H9 (cell line): ENCODE measurements around the gene CELF5. TPM values are rescaled to one million over a fixed set of nuclear protein-coding genes. Genes with fewer than 3 reads are reported as not detected.

Experiments
- DNase-seq: peaks from one replicate; pipeline ENCODE4 v3.0.0-alpha.2; 2017
- H2AFZ ChIP-seq: one replicate; pipeline ENCODE4 v1.6.1; 2013; ENCODE audit warnings: mild to moderate bottlenecking, low read length, control low read depth, moderate library complexity
- H2AK5ac ChIP-seq: 2 replicates; pipeline ENCODE4 v1.6.1; 2013; ENCODE audit warnings: low read length, control low read depth, mixed read lengths; ENCODE audit not compliant: insufficient read length
- H2BK120ac ChIP-seq: one replicate; pipeline ENCODE4 v1.6.1; 2013; ENCODE audit warnings: low read depth, mild to moderate bottlenecking, low read length, control low read depth, inconsistent platforms; ENCODE audit not compliant: poor library complexity, severe bottlenecking
- H2BK12ac ChIP-seq: 2 replicates; pipeline ENCODE4 v1.6.1; 2013; ENCODE audit warnings: low read length, control low read depth, mixed read lengths, low read depth; ENCODE audit not compliant: insufficient read length
- H2BK15ac ChIP-seq: 2 replicates; pipeline ENCODE4 v1.6.1; 2013; ENCODE audit warnings: low read depth, low read length, control low read depth
- H2BK20ac ChIP-seq: one replicate; pipeline ENCODE4 v1.6.1; 2013; ENCODE audit warnings: low read depth, mild to moderate bottlenecking, low read length, control low read depth, inconsistent platforms; ENCODE audit not compliant: poor library complexity, severe bottlenecking
- H2BK5ac ChIP-seq: 2 replicates; pipeline ENCODE4 v1.6.1; 2013; ENCODE audit warnings: low read length, control low read depth, mixed read lengths; ENCODE audit not compliant: insufficient read length
- H3K14ac ChIP-seq: 2 replicates; pipeline ENCODE4 v1.6.1; 2013; ENCODE audit warnings: low read length, control low read depth; ENCODE audit not compliant: insufficient read depth
- H3K18ac ChIP-seq: 2 replicates; pipeline ENCODE4 v1.6.1; 2013; ENCODE audit warnings: low read depth, mild to moderate bottlenecking, mixed read lengths, low read length, control low read depth; ENCODE audit not compliant: insufficient read length
- H3K23ac ChIP-seq: 2 replicates; pipeline ENCODE4 v1.6.1; 2013; ENCODE audit warnings: low read length, control low read depth, mixed read lengths, low read depth; ENCODE audit not compliant: insufficient read length
- H3K23me2 ChIP-seq: 2 replicates; pipeline ENCODE4 v1.6.1; 2013; ENCODE audit warnings: low read depth, mild to moderate bottlenecking, mixed read lengths, low read length, control low read depth; ENCODE audit not compliant: insufficient read length, poor library complexity, severe bottlenecking
- H3K27ac ChIP-seq: 2 replicates; pipeline ENCODE4 v1.5.1; 2013; ENCODE audit warnings: low read length, control low read depth, mixed read lengths, low read depth; ENCODE audit not compliant: insufficient read length
- H3K27me3 ChIP-seq: 2 replicates; pipeline ENCODE4 v1.6.1; 2013; ENCODE audit warnings: low read length, control low read depth, inconsistent platforms; ENCODE audit not compliant: insufficient read depth
- H3K4ac ChIP-seq: 2 replicates; pipeline ENCODE4 v1.6.1; 2013; ENCODE audit warnings: low read depth, mild to moderate bottlenecking, control low read depth, inconsistent platforms, low read length, moderate library complexity
- H3K4me1 ChIP-seq: 2 replicates; pipeline ENCODE4 v1.6.1; 2013; ENCODE audit warnings: low read length, control low read depth, inconsistent platforms; ENCODE audit not compliant: insufficient read depth
- H3K4me2 ChIP-seq: 2 replicates; pipeline ENCODE4 v1.6.1; 2013; ENCODE audit warnings: low read length, control low read depth, mixed read lengths; ENCODE audit not compliant: insufficient read length, insufficient read depth
- H3K56ac ChIP-seq: 2 replicates; pipeline ENCODE4 v1.6.1; 2013; ENCODE audit warnings: low read depth, mild to moderate bottlenecking, mixed read lengths, low read length, control low read depth; ENCODE audit not compliant: insufficient read length
- H3K79me1 ChIP-seq: 2 replicates; pipeline ENCODE4 v1.6.1; 2013; ENCODE audit warnings: low read depth, mild to moderate bottlenecking, moderate library complexity, low read length, control low read depth, inconsistent platforms; ENCODE audit not compliant: insufficient read depth, poor library complexity, severe bottlenecking
- H3K79me2 ChIP-seq: 2 replicates; pipeline ENCODE4 v1.6.1; 2013; ENCODE audit warnings: low read length, control low read depth, inconsistent platforms; ENCODE audit not compliant: insufficient read depth
- H3K9ac ChIP-seq: 2 replicates; pipeline ENCODE4 v1.6.1; 2013; ENCODE audit warnings: low read length, control low read depth, mixed read lengths; ENCODE audit not compliant: insufficient read length; ENCODE audit errors: extremely low read depth
- H3K9me3 ChIP-seq: one replicate; pipeline ENCODE4 v1.6.1; 2013; ENCODE audit warnings: low read depth, low read length, inconsistent platforms; ENCODE audit not compliant: control insufficient read depth
- H3T11ph ChIP-seq: one replicate; pipeline ENCODE4 v1.6.1; 2013; ENCODE audit warnings: mild to moderate bottlenecking, low read length, control low read depth, inconsistent platforms
- H4K20me1 ChIP-seq: one replicate; pipeline ENCODE4 v1.6.1; 2013; ENCODE audit not compliant: control insufficient read depth, insufficient read length, insufficient read depth
- H4K5ac ChIP-seq: 2 replicates; pipeline ENCODE4 v1.6.1; 2013; ENCODE audit warnings: low read depth, mild to moderate bottlenecking, mixed read lengths, low read length, control low read depth; ENCODE audit not compliant: insufficient read length
- H4K8ac ChIP-seq: replicated peaks from 2 replicates; pipeline ENCODE4 v1.6.1; 2013; ENCODE audit warnings: low read length, control low read depth, mixed read lengths, low read depth; ENCODE audit not compliant: insufficient read length
- H4K91ac ChIP-seq: 2 replicates; pipeline ENCODE4 v1.6.1; 2013; ENCODE audit warnings: low read depth, mild to moderate bottlenecking, moderate library complexity, mixed read lengths, low read length, control low read depth; ENCODE audit not compliant: insufficient read length
- H3K27ac Mint-ChIP-seq, 3 experiments: 2 replicates in 2 of 3; 3 replicates in 1 of 3; pipeline ENCODE4 v1.8.0; 2020 to 2021; ENCODE audit warnings: mixed read lengths in 3 of 3, mild to moderate bottlenecking in 1 of 3, moderate library complexity in 1 of 3
- H3K27me3 Mint-ChIP-seq: 2 replicates; pipeline ENCODE4 v1.8.0; 2021; ENCODE audit warnings: low read depth, mild to moderate bottlenecking, moderate library complexity, mixed read lengths
- H3K36me3 Mint-ChIP-seq, 3 experiments: 2 replicates in 2 of 3; 3 replicates in 1 of 3; pipeline ENCODE4 v1.8.0; 2020 to 2021; ENCODE audit warnings: low read depth in 3 of 3, mixed read lengths in 3 of 3; ENCODE audit not compliant: insufficient read depth in 1 of 3
- H3K4me1 Mint-ChIP-seq, 2 experiments: 2 replicates each; pipeline ENCODE4 v1.8.0; 2020; ENCODE audit warnings: mixed read lengths in 2 of 2
- H3K4me3 Mint-ChIP-seq, 2 experiments: 2 replicates in 1 of 2; 3 replicates in 1 of 2; pipeline ENCODE4 v1.8.0; 2020 to 2021; ENCODE audit warnings: mild to moderate bottlenecking in 2 of 2, mixed read lengths in 2 of 2, moderate library complexity in 1 of 2
- H3K9me3 Mint-ChIP-seq, 2 experiments: 2 replicates in 1 of 2; 3 replicates in 1 of 2; pipeline ENCODE4 v1.8.0; 2020; ENCODE audit warnings: mild to moderate bottlenecking in 2 of 2, mixed read lengths in 2 of 2, moderate library complexity in 1 of 2
- WGBS: extraction: QIAGEN DNeasy Blood & Tissue Kit; methylation state at CpG from one replicate; pipeline ENCODE4 v1.1.7; 2013; ENCODE audit warnings: missing lambda C conversion rate, low lambda C conversion rate, mixed read lengths; ENCODE audit not compliant: insufficient read length; ENCODE audit errors: extremely low coverage; 5-methylcytosine and 5-hydroxymethylcytosine counted together
- total RNA-seq: library from RNA; stranded (reverse); gene quantifications from 2 replicates; pipeline ENCODE4 v1.2.1, GENCODE V29; 2021
- TF ChIP-seq, protein P1 (sequence below): fragments of 200-600 bp; sonication (generic); conservative IDR thresholded peaks from 3 replicates; pipeline ENCODE4 v1.8.0; 2021; ENCODE audit warnings: antibody characterized with exemption, mild to moderate bottlenecking

The CELF5 gene
- total RNA-seq, 1 experiment from 2014 or later, result 4.8 TPM

DNA sequence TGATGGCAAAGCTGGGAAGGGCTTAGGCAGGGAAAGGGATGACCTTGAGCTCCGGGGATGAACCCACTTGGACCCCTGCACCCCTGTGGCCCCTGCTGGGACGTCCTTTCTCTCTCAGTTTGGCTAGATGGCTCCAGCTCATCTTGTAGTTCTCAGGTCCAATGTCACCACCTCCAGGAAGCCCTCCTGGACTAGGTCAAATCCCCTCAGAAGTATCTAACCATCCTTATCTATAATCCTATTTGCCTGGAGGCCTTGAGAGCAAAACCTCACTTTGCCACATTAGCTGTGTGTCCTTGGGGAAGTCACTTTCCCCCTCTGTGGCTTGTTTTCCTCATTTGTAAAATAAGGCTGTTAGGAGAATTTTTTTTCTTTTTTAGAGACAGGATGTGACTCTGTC lies 99.2 kb downstream of the CELF5 start:
- no peak overlapping the region for H3K4me2 ChIP-seq
- Mint-ChIP-seq H3K27ac (no peak overlapping the region; a peak in 1 of 7 replicates), H3K36me3 (no peaks in the 10 kb centered on the region), H3K4me3 (no peak overlapping the region), H3K4me1 (no peaks in the 10 kb centered on the region), H3K27me3 (peaks cover 48% of the 10 kb centered on the region), H3K9me3 (no peaks in the 10 kb centered on the region; a peak in 2 of 5 replicates)
- no peaks in the 10 kb centered on the region for H3K9me3 ChIP-seq
- no peak overlapping the region for H2BK12ac ChIP-seq
- no CpG with 5 or more reads among the region's 2 CpGs for WGBS
- no peak overlapping the region for H3K18ac ChIP-seq
- no peaks in the 10 kb centered on the region for H3K79me1 ChIP-seq
- H4K8ac ChIP-seq, result no peak overlapping the region
- no peak overlapping the region for H3K9ac ChIP-seq
- no peak for DNase-seq
- no peak overlapping the region for H2BK5ac ChIP-seq
- no peaks in the 10 kb centered on the region for H4K20me1 ChIP-seq
- no peak overlapping the region for H2AFZ ChIP-seq
- no peak overlapping the region for H2BK20ac ChIP-seq
- TF ChIP-seq, protein P1, sequence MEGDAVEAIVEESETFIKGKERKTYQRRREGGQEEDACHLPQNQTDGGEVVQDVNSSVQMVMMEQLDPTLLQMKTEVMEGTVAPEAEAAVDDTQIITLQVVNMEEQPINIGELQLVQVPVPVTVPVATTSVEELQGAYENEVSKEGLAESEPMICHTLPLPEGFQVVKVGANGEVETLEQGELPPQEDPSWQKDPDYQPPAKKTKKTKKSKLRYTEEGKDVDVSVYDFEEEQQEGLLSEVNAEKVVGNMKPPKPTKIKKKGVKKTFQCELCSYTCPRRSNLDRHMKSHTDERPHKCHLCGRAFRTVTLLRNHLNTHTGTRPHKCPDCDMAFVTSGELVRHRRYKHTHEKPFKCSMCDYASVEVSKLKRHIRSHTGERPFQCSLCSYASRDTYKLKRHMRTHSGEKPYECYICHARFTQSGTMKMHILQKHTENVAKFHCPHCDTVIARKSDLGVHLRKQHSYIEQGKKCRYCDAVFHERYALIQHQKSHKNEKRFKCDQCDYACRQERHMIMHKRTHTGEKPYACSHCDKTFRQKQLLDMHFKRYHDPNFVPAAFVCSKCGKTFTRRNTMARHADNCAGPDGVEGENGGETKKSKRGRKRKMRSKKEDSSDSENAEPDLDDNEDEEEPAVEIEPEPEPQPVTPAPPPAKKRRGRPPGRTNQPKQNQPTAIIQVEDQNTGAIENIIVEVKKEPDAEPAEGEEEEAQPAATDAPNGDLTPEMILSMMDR, result no peak
- no peak overlapping the region for H3T11ph ChIP-seq
- H2AK5ac ChIP-seq, result no peak overlapping the region
- H2BK15ac ChIP-seq, result no peak overlapping the region
- no peak overlapping the region for H3K14ac ChIP-seq
- H3K79me2 ChIP-seq, result no peaks in the 10 kb centered on the region
- no peaks in the 10 kb centered on the region for H3K23me2 ChIP-seq
- no peak overlapping the region for H3K56ac ChIP-seq
- H4K91ac ChIP-seq, result no peak overlapping the region
- H3K4ac ChIP-seq, result no peak overlapping the region
- no peak overlapping the region for H3K23ac ChIP-seq
- H4K5ac ChIP-seq, result no peak overlapping the region
- no peak overlapping the region for H2BK120ac ChIP-seq
- no peaks in the 10 kb centered on the region; the same call in 1 of the 2 replicates for H3K27me3 ChIP-seq
- no peak overlapping the region for H3K27ac ChIP-seq
- no peaks in the 10 kb centered on the region for H3K4me1 ChIP-seq
